Smooth muscle cell (in vitro differentiated cells): ENCODE measurements around the gene ZNF385A. TPM values are rescaled to one million over a fixed set of nuclear protein-coding genes. Genes with fewer than 3 reads are reported as not detected.
A peak's percentile ranks its signal among the peaks of the same experiment; 100 is the strongest.

Source experiments
- DNase-seq: peaks from one replicate; lab custom pipeline; 2025; ENCODE audit not compliant: unreplicated experiment; lab: John Stamatoyannopoulos, UW
- H2AFZ ChIP-seq: fragments of 200-600 bp; sonication (generic); 2 replicates; pipeline ENCODE4 v1.6.0; 2016; ENCODE audit warnings: antibody characterized with exemption, low read depth, mild to moderate bottlenecking
- H3F3A ChIP-seq: fragments of 200-600 bp; sonication (generic); 2 replicates; pipeline ENCODE4 v1.6.0; 2017; ENCODE audit warnings: antibody characterized with exemption, low read depth
- H3K27ac ChIP-seq: fragments of 200-600 bp; sonication (generic); 2 replicates; pipeline ENCODE4 v1.5.1; 2016; ENCODE audit warnings: low read depth, mild to moderate bottlenecking
- H3K27me3 ChIP-seq: fragments of 200-600 bp; sonication (generic); 2 replicates; pipeline ENCODE4 v1.6.1; 2016; ENCODE audit warnings: low read depth, mild to moderate bottlenecking
- H3K36me3 ChIP-seq: fragments of 200-600 bp; sonication (generic); 2 replicates; pipeline ENCODE4 v1.5.1; 2016; ENCODE audit warnings: low read depth
- H3K4me1 ChIP-seq: fragments of 200-600 bp; sonication (generic); 2 replicates; pipeline ENCODE4 v1.5.1; 2016; ENCODE audit warnings: low read depth
- H3K4me2 ChIP-seq: fragments of 200-600 bp; sonication (generic); 2 replicates; pipeline ENCODE4 v1.6.0; 2016; ENCODE audit warnings: mild to moderate bottlenecking
- H3K4me3 ChIP-seq: fragments of 200-600 bp; sonication (generic); 2 replicates; pipeline ENCODE4 v1.5.1; 2016; ENCODE audit warnings: mild to moderate bottlenecking
- H3K79me2 ChIP-seq: fragments of 200-600 bp; sonication (generic); 2 replicates; pipeline ENCODE4 v1.6.0; 2016; ENCODE audit warnings: low read depth, mild to moderate bottlenecking
- H3K9ac ChIP-seq: fragments of 200-600 bp; sonication (generic); 2 replicates; pipeline ENCODE4 v1.6.0; 2016; ENCODE audit warnings: low read depth
- H3K9me3 ChIP-seq: fragments of 200-600 bp; sonication (generic); replicated peaks from 2 replicates; pipeline ENCODE4 v1.5.1; 2016; ENCODE audit warnings: low read depth
- H4K20me1 ChIP-seq: fragments of 200-600 bp; sonication (generic); 2 replicates; pipeline ENCODE4 v1.6.0; 2016; ENCODE audit warnings: low read depth
- WGBS: methylation state at CpG from one replicate; pipeline ENCODE4 v1.1.7; 2016; ENCODE audit warnings: low lambda C conversion rate; 5-methylcytosine and 5-hydroxymethylcytosine counted together
- polyA plus RNA-seq: library from polyadenylated mRNA; unstranded; fragments of >200 nt; fragmentation: Nextera tagmentation; extraction: Ambion mirVana; gene quantifications from 2 replicates; pipeline ENCODE4 v1.2.1, GENCODE V29; 2016
- total RNA-seq: library from RNA; depleted of rRNA; stranded (reverse); fragments of >200 nt; gene quantifications from 2 replicates; pipeline ENCODE4 v1.2.3, GENCODE V29; 2014
- TF ChIP-seq, protein P1 (sequence below): fragments of 200-600 bp; sonication (generic); IDR thresholded peaks from 2 replicates; pipeline ENCODE4 v1.5.1; 2017; ENCODE audit warnings: borderline replicate concordance, mild to moderate bottlenecking, antibody characterized with exemption; ENCODE audit not compliant: insufficient read depth, poor library complexity, severe bottlenecking

ZNF385A gene
- total and polyA plus RNA-seq, 2 experiments from 2014 or later = 6.5 to 20.2 TPM

GRCh38 chr12:54390668-54391551, 6.4 kb upstream of the ZNF385A start:
- H3K27me3 ChIP-seq = no peaks in the 10 kb centered on the region
- no peaks in the 10 kb centered on the region for H3K36me3 ChIP-seq
- 6% methylated on average over 21 of the region's 51 CpGs for WGBS
- peak overlapping the region; percentile 51 for H3K9ac ChIP-seq
- peak overlapping the region; percentile 60 for H3K4me3 ChIP-seq
- no peak for DNase-seq
- peaks cover 12% of the 10 kb centered on the region for H4K20me1 ChIP-seq
- no peaks in the 10 kb centered on the region for H3K79me2 ChIP-seq
- peak overlapping the region; percentile 45 for H2AFZ ChIP-seq
- H3K27ac ChIP-seq = no peak overlapping the region
- H3F3A ChIP-seq = peaks cover 5% of the 10 kb centered on the region
- peaks cover 52% of the 10 kb centered on the region for H3K4me1 ChIP-seq
- TF ChIP-seq, protein P1, sequence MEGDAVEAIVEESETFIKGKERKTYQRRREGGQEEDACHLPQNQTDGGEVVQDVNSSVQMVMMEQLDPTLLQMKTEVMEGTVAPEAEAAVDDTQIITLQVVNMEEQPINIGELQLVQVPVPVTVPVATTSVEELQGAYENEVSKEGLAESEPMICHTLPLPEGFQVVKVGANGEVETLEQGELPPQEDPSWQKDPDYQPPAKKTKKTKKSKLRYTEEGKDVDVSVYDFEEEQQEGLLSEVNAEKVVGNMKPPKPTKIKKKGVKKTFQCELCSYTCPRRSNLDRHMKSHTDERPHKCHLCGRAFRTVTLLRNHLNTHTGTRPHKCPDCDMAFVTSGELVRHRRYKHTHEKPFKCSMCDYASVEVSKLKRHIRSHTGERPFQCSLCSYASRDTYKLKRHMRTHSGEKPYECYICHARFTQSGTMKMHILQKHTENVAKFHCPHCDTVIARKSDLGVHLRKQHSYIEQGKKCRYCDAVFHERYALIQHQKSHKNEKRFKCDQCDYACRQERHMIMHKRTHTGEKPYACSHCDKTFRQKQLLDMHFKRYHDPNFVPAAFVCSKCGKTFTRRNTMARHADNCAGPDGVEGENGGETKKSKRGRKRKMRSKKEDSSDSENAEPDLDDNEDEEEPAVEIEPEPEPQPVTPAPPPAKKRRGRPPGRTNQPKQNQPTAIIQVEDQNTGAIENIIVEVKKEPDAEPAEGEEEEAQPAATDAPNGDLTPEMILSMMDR = peak; percentile 12
- peak overlapping the region; percentile 83 for H3K4me2 ChIP-seq
- H3K9me3 ChIP-seq = no peaks in the 10 kb centered on the region

DNA sequence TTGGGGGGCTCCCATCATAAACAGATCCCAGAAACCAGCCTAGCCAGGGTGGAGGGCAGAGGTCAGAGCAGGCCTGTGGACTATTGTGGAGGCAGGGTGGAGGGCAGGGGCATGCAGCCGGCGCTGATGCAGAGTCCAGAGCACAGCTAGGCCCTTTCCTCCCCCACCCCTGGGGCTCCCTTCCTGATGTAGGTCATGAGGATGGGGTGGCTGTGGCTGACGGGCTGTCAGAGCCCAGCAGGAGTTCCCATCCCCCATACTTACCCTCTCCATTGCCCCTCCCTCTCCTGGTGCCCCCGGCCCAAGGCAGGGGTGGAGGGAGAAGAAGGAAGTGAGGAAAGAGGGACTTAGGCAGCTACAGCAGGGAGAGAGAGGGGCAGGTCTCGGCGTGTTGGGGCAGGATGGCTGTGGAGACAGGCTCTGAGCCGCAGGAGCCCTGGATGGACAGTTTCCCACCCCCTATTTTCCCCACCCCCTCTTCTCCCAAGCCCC, 5.7 kb upstream of the ZNF385A start:
- Histone ChIP-seq H3K9ac (no peak overlapping the region), H3K79me2 (no peaks in the 10 kb centered on the region), H3K4me1 (peaks cover 59% of the 10 kb centered on the region), H3K27me3 (no peaks in the 10 kb centered on the region), H4K20me1 (peaks cover 18% of the 10 kb centered on the region), H2AFZ (no peak overlapping the region), H3F3A (peaks cover 5% of the 10 kb centered on the region), H3K27ac (no peak overlapping the region), H3K36me3 (no peaks in the 10 kb centered on the region), H3K4me2 (peak overlapping the region; percentile 83), H3K4me3 (peak overlapping the region; percentile 60), H3K9me3 (no peaks in the 10 kb centered on the region)
- TF ChIP-seq, protein P1 = no peak
- DNase-seq = no peak
- WGBS = 15% methylated on average over 4 of the region's 7 CpGs

- H4K20me1 ChIP-seq = peaks cover 19% of the 10 kb centered on the region
- no peak overlapping the region for H3K27ac ChIP-seq
- no peaks in the 10 kb centered on the region for H3K27me3 ChIP-seq
- H3K4me2 ChIP-seq = peak overlapping the region; percentile 83
- no peak overlapping the region for H2AFZ ChIP-seq
- H3K9me3 ChIP-seq = no peaks in the 10 kb centered on the region
- no peaks in the 10 kb centered on the region for H3K36me3 ChIP-seq
- H3K9ac ChIP-seq = no peak overlapping the region
- peaks cover 5% of the 10 kb centered on the region for H3F3A ChIP-seq
- DNase-seq = no peak
- WGBS = 89% methylated on average over 5 of the region's 5 CpGs
- peaks cover 65% of the 10 kb centered on the region for H3K4me1 ChIP-seq
- no peaks in the 10 kb centered on the region for H3K79me2 ChIP-seq
- TF ChIP-seq, protein P1 = no peak
- peak overlapping the region; percentile 60 for H3K4me3 ChIP-seq
Observed at GRCh38 chr12:54389607-54390175, 5.2 kb upstream of the ZNF385A start.
